Hematopoietic multipotent progenitor cell (in vitro differentiated cells): ENCODE results near the gene LGI2. TPM values are rescaled to one million over a fixed set of nuclear protein-coding genes. Genes with fewer than 3 reads are reported as not detected.
"Not testable (repeated sequence)": the region's sequence is repeated elsewhere in the genome, so short reads cannot be mapped to it uniquely, and the experiment has no call there.

Experiments used
- DNase-seq, 3 donors: peaks; one replicate each; pipeline ENCODE4 v3.0.0-alpha.2; 2011 to 2015; ENCODE audit warnings: low read depth in 2 of 3, low spot score in 2 of 3
- total RNA-seq: library from RNA; depleted of rRNA; stranded (reverse); fragments of >200 nt; gene quantifications from one replicate; pipeline ENCODE4 v1.2.3, GENCODE V29; 2012

LGI2 gene
- total RNA-seq, 1 donor: not detected

- DNase-seq: no peak
These were observed 19.8 kb upstream of the LGI2 start for GRCh38 chr4:25050370-25051078.

- DNase-seq: no peak
These were observed 12.8 kb upstream of the LGI2 start for GRCh38 chr4:25043548-25043947.

GRCh38 chr4:25033526-25033925, 2.8 kb upstream of the LGI2 start:
- DNase-seq: no peak

GRCh38 chr4:25032126-25032525, 1.4 kb upstream of the LGI2 start:
- no peak for DNase-seq

GRCh38 chr4:25031077-25031621, 403 bp upstream of the LGI2 start:
- no peak for DNase-seq

- DNase-seq: no peak
These were observed 1.1 kb downstream of the LGI2 start for GRCh38 chr4:25029479-25030276.

GRCh38 chr4:25028851-25029250, 1.9 kb downstream of the LGI2 start:
- no peak for DNase-seq

- DNase-seq: no peak
These were observed 8.0 kb downstream of the LGI2 start for GRCh38 chr4:25022766-25023165.

- DNase-seq: no peak
These were observed 9.5 kb downstream of the LGI2 start for GRCh38 chr4:25021216-25021615.

- no peak for DNase-seq
These were observed 10.5 kb downstream of the LGI2 start for GRCh38 chr4:25020236-25020635.

- DNase-seq: no peak
These were observed 11.2 kb downstream of the LGI2 start for GRCh38 chr4:25019501-25019900.

- DNase-seq: no peak
These were observed 15.7 kb downstream of the LGI2 start for GRCh38 chr4:25015012-25015411.

- not testable (repeated sequence) for DNase-seq
These were observed 16.1 kb downstream of the LGI2 start for GRCh38 chr4:25014662-25014983.

- no peak for DNase-seq
These were observed 16.7 kb downstream of the LGI2 start for GRCh38 chr4:25013756-25014661.

GRCh38 chr4:25012655-25013054, 18.1 kb downstream of the LGI2 start:
- no peak for DNase-seq

GRCh38 chr4:25011135-25011866, 19.4 kb downstream of the LGI2 start:
- DNase-seq: no peak

- DNase-seq: no peak
These were observed 23.1 kb downstream of the LGI2 start for GRCh38 chr4:25007598-25007997.

- no peak for DNase-seq
These were observed 28.1 kb downstream of the LGI2 start for GRCh38 chr4:25002681-25003080.

- no peak for DNase-seq
These were observed 29.2 kb downstream of the LGI2 start for GRCh38 chr4:25001509-25001908.

- no peak for DNase-seq
These were observed 30.1 kb downstream of the LGI2 start for GRCh38 chr4:25000639-25001038.
